Measurements from ENCODE around the gene PARVB.

DNA sequence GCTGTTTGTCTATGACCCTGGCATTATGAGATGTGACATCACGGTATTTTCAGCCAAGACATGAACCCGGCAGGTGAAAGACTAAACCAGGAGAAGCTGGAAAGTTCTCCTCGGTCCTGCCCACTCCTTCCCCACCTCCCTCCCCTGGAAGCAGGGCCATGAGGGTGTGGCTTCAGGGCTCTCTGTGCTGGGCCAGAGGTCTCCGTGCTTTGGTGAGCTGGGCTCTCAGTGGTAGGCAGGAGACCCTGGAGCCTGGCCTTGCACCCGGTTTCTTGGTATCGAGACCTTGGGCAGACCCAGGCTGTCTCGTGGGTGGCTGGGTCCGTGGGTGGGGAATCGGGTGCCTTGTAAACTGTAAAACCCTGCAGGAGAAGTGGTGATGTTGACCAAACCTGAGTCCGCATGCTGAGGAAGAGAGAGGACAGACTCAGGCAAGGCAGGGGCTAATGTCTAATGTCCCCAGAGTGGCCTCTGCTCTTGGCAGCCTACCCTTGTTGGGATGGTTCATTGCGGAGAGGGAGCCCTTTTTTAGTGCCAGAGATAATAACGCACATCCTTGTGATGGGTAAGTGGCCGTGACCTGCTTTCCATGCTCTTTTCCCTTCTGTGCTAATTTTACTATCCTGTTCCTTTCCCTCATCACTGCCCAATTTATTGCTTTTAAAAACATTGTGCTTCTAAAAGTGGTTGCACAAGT is 108.0 kb downstream of the PARVB start:
- TF ChIP-seq, protein P1, sequence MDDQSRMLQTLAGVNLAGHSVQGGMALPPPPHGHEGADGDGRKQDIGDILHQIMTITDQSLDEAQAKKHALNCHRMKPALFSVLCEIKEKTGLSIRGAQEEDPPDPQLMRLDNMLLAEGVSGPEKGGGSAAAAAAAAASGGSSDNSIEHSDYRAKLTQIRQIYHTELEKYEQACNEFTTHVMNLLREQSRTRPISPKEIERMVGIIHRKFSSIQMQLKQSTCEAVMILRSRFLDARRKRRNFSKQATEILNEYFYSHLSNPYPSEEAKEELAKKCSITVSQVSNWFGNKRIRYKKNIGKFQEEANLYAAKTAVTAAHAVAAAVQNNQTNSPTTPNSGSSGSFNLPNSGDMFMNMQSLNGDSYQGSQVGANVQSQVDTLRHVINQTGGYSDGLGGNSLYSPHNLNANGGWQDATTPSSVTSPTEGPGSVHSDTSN (IDR thresholded peaks at IDR 0.05; ENCODE audit: insufficient replicate concordance, low read depth, low read length): no peak
- no peak for TF ChIP-seq SRF (IDR thresholded peaks at IDR 0.05; ENCODE audit: low read depth in 2 of 2, low read length in 2 of 2)
- TF ChIP-seq, protein P2, sequence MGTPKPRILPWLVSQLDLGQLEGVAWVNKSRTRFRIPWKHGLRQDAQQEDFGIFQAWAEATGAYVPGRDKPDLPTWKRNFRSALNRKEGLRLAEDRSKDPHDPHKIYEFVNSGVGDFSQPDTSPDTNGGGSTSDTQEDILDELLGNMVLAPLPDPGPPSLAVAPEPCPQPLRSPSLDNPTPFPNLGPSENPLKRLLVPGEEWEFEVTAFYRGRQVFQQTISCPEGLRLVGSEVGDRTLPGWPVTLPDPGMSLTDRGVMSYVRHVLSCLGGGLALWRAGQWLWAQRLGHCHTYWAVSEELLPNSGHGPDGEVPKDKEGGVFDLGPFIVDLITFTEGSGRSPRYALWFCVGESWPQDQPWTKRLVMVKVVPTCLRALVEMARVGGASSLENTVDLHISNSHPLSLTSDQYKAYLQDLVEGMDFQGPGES (IDR thresholded peaks at IDR 0.05): no peak
- TF ChIP-seq, protein P3, sequence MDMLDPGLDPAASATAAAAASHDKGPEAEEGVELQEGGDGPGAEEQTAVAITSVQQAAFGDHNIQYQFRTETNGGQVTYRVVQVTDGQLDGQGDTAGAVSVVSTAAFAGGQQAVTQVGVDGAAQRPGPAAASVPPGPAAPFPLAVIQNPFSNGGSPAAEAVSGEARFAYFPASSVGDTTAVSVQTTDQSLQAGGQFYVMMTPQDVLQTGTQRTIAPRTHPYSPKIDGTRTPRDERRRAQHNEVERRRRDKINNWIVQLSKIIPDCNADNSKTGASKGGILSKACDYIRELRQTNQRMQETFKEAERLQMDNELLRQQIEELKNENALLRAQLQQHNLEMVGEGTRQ (IDR thresholded peaks at IDR 0.05; ENCODE audit: borderline replicate concordance, low read depth, low read length): no peak
- no peak for TF ChIP-seq CHD4 (IDR thresholded peaks at IDR 0.05)
- TF ChIP-seq, protein P4, sequence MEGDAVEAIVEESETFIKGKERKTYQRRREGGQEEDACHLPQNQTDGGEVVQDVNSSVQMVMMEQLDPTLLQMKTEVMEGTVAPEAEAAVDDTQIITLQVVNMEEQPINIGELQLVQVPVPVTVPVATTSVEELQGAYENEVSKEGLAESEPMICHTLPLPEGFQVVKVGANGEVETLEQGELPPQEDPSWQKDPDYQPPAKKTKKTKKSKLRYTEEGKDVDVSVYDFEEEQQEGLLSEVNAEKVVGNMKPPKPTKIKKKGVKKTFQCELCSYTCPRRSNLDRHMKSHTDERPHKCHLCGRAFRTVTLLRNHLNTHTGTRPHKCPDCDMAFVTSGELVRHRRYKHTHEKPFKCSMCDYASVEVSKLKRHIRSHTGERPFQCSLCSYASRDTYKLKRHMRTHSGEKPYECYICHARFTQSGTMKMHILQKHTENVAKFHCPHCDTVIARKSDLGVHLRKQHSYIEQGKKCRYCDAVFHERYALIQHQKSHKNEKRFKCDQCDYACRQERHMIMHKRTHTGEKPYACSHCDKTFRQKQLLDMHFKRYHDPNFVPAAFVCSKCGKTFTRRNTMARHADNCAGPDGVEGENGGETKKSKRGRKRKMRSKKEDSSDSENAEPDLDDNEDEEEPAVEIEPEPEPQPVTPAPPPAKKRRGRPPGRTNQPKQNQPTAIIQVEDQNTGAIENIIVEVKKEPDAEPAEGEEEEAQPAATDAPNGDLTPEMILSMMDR (IDR thresholded peaks at IDR 0.05 in 2 of 3, conservative IDR thresholded peaks at IDR 0.05 in 1 of 3; ENCODE audit: control insufficient read depth in 2 of 3, extremely low read depth in 1 of 3, insufficient read depth in 1 of 3, low read depth in 3 of 3, low read length in 3 of 3): no peak
- no peak for TF ChIP-seq FOXM1 (IDR thresholded peaks at IDR 0.05; ENCODE audit: low read depth, low read length)
- TF ChIP-seq, protein P5, sequence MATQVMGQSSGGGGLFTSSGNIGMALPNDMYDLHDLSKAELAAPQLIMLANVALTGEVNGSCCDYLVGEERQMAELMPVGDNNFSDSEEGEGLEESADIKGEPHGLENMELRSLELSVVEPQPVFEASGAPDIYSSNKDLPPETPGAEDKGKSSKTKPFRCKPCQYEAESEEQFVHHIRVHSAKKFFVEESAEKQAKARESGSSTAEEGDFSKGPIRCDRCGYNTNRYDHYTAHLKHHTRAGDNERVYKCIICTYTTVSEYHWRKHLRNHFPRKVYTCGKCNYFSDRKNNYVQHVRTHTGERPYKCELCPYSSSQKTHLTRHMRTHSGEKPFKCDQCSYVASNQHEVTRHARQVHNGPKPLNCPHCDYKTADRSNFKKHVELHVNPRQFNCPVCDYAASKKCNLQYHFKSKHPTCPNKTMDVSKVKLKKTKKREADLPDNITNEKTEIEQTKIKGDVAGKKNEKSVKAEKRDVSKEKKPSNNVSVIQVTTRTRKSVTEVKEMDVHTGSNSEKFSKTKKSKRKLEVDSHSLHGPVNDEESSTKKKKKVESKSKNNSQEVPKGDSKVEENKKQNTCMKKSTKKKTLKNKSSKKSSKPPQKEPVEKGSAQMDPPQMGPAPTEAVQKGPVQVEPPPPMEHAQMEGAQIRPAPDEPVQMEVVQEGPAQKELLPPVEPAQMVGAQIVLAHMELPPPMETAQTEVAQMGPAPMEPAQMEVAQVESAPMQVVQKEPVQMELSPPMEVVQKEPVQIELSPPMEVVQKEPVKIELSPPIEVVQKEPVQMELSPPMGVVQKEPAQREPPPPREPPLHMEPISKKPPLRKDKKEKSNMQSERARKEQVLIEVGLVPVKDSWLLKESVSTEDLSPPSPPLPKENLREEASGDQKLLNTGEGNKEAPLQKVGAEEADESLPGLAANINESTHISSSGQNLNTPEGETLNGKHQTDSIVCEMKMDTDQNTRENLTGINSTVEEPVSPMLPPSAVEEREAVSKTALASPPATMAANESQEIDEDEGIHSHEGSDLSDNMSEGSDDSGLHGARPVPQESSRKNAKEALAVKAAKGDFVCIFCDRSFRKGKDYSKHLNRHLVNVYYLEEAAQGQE (IDR thresholded peaks at IDR 0.05; ENCODE audit: low read depth, low read length): no peak
- no peak for TF ChIP-seq RBBP5 (conservative IDR thresholded peaks at IDR 0.05)
- no peak for TF ChIP-seq SPI1 (IDR thresholded peaks at IDR 0.05; ENCODE audit: borderline replicate concordance, insufficient read depth, low read depth, low read length)

All from GM12878 (cell line).